IMR-90 (cell line): ENCODE data around the gene MPC2. TPM values are rescaled to one million over a fixed set of nuclear protein-coding genes. Genes with fewer than 3 reads are reported as not detected.

Experiments
- ATAC-seq: fragments of 200-7000 bp; cut with Tn5 transposase; 2 replicates; pipeline ENCODE4 v1.9.1; 2020; ENCODE audit warnings: low read depth, mild to moderate bottlenecking, moderate library complexity
- BruUV-seq: library from RNA; stranded (reverse); fragments of 400-500 nt; replicated peaks from 2 replicates; lab custom pipeline; 2021; lab: Mats Ljungman, UMichigan
- CTCF ChIA-PET: fragments of 300-600 bp; formaldehyde crosslinking; extraction: SDS; loops from one replicate; lab custom pipeline; 2021; ENCODE audit warnings: antibody characterized with exemption; lab: Yijun Ruan, JAX
- POLR2A ChIA-PET: fragments of 300-600 bp; sonication (Branson Sonifier 250); formaldehyde crosslinking; loops from one replicate; lab custom pipeline; 2022; ENCODE audit warnings: antibody characterized with exemption; ENCODE audit not compliant: unreplicated experiment; lab: Charles Lee
- DNase-seq: peaks from one replicate; pipeline ENCODE4 v3.0.0; 2013
- H2AFZ ChIP-seq: replicated peaks from 2 replicates; pipeline ENCODE3; 2013; ENCODE audit warnings: low read length, mild to moderate bottlenecking; ENCODE audit not compliant: poor library complexity
- H2AK5ac ChIP-seq: 2 replicates; pipeline ENCODE4 v1.6.1; 2013; ENCODE audit warnings: low read depth, low read length, inconsistent platforms
- H2AK9ac ChIP-seq: replicated peaks from 2 replicates; pipeline ENCODE3; 2013; ENCODE audit warnings: mild to moderate bottlenecking, low read depth, low read length, moderate library complexity; ENCODE audit not compliant: poor library complexity
- H2BK120ac ChIP-seq: 2 replicates; pipeline ENCODE4 v1.6.1; 2013; ENCODE audit warnings: low read depth, low read length, inconsistent platforms
- H2BK15ac ChIP-seq: 3 replicates; pipeline ENCODE4 v1.6.1; 2013; ENCODE audit warnings: low read depth, low read length, inconsistent platforms
- H2BK20ac ChIP-seq: 2 replicates; pipeline ENCODE4 v1.6.1; 2013; ENCODE audit warnings: low read depth, mild to moderate bottlenecking, inconsistent platforms, low read length, moderate library complexity
- H2BK5ac ChIP-seq: 2 replicates; pipeline ENCODE4 v1.6.1; 2013; ENCODE audit warnings: mild to moderate bottlenecking, low read depth, low read length, inconsistent platforms; ENCODE audit not compliant: poor library complexity, severe bottlenecking
- H3K14ac ChIP-seq: replicated peaks from 2 replicates; pipeline ENCODE4 v1.6.1; 2013; ENCODE audit warnings: low read depth, low read length, inconsistent platforms
- H3K18ac ChIP-seq: 2 replicates; pipeline ENCODE4 v1.6.1; 2013; ENCODE audit warnings: low read depth, low read length, control low read depth
- H3K23ac ChIP-seq: 2 replicates; pipeline ENCODE4 v1.6.1; 2013; ENCODE audit warnings: low read depth, low read length, inconsistent platforms
- H3K27ac ChIP-seq: 2 replicates; pipeline ENCODE4 v1.5.1; 2013; ENCODE audit warnings: mild to moderate bottlenecking, control low read depth, low read length; ENCODE audit not compliant: insufficient read depth
- H3K27me3 ChIP-seq: 2 replicates; pipeline ENCODE4 v1.6.1; 2013; ENCODE audit warnings: low read length; ENCODE audit not compliant: control insufficient read depth, insufficient read depth
- H3K36me3 ChIP-seq: 2 replicates; pipeline ENCODE4 v1.6.1; 2013; ENCODE audit warnings: low read length, mixed read lengths; ENCODE audit not compliant: control insufficient read depth, insufficient read depth
- H3K4ac ChIP-seq: 2 replicates; pipeline ENCODE4 v1.6.1; 2013; ENCODE audit warnings: low read depth, low read length, inconsistent platforms
- H3K4me1 ChIP-seq: 2 replicates; pipeline ENCODE4 v1.6.1; 2013; ENCODE audit warnings: low read length, mixed read lengths; ENCODE audit not compliant: control insufficient read depth, insufficient read depth
- H3K4me2 ChIP-seq: 2 replicates; pipeline ENCODE4 v1.6.1; 2013; ENCODE audit warnings: low read depth, mild to moderate bottlenecking, control low read depth, low read length, moderate library complexity
- H3K4me3 ChIP-seq: 2 replicates; pipeline ENCODE4 v1.5.1; 2013; ENCODE audit warnings: low read depth, mild to moderate bottlenecking, control low read depth, low read length, moderate library complexity; ENCODE audit not compliant: insufficient read depth
- H3K56ac ChIP-seq: 2 replicates; pipeline ENCODE4 v1.6.1; 2013; ENCODE audit warnings: low read length, inconsistent platforms; ENCODE audit not compliant: insufficient read depth; ENCODE audit errors: extremely low read depth
- H3K79me1 ChIP-seq, 2 experiments: 2 replicates each; pipeline ENCODE4 v1.6.1; 2013; ENCODE audit warnings: low read length in 2 of 2, inconsistent platforms in 1 of 2, low read depth in 1 of 2
- H3K9ac ChIP-seq: 2 replicates; pipeline ENCODE4 v1.6.1; 2013; ENCODE audit warnings: low read depth, low read length, control low read depth
- H3K9me1 ChIP-seq: 2 replicates; pipeline ENCODE4 v1.6.1; 2013; ENCODE audit warnings: low read length, inconsistent platforms; ENCODE audit not compliant: insufficient read depth
- H3K9me3 ChIP-seq: 2 replicates; pipeline ENCODE4 v1.6.1; 2013; ENCODE audit warnings: low read length; ENCODE audit not compliant: control insufficient read depth, insufficient read depth
- H4K20me1 ChIP-seq: 2 replicates; pipeline ENCODE4 v1.6.1; 2013; ENCODE audit warnings: low read length, inconsistent platforms; ENCODE audit not compliant: insufficient read depth
- H4K5ac ChIP-seq: 2 replicates; pipeline ENCODE4 v1.6.1; 2013; ENCODE audit warnings: mild to moderate bottlenecking, low read depth, low read length, control low read depth
- H4K8ac ChIP-seq, 2 experiments: 2 replicates each; pipeline ENCODE4 v1.6.1; 2013; ENCODE audit warnings: low read depth in 2 of 2, low read length in 2 of 2, control low read depth in 1 of 2, inconsistent platforms in 1 of 2
- H4K91ac ChIP-seq: 2 replicates; pipeline ENCODE4 v1.6.1; 2013; ENCODE audit warnings: low read depth, low read length, inconsistent platforms; ENCODE audit not compliant: insufficient read depth
- BHLHE40 ChIP-seq: fragments of 150-350 bp; IDR thresholded peaks from 2 replicates; pipeline ENCODE4 v1.6.1; 2016; ENCODE audit warnings: mild to moderate bottlenecking, low read depth, low read length
- CTCF ChIP-seq: conservative IDR thresholded peaks from 2 replicates; pipeline ENCODE4 v1.5.1; 2012; ENCODE audit warnings: mild to moderate bottlenecking, low read depth, low read length, improper control_type of control experiment
- MAFK ChIP-seq: IDR thresholded peaks from 2 replicates; pipeline ENCODE4 v1.6.1; 2012; ENCODE audit warnings: low read depth, low read length, improper control_type of control experiment
- MXI1 ChIP-seq: IDR thresholded peaks from 2 replicates; pipeline ENCODE4 v1.6.1; 2012; ENCODE audit warnings: low read depth, mild to moderate bottlenecking, low read length, moderate library complexity, borderline replicate concordance
- RCOR1 ChIP-seq: IDR thresholded peaks from 2 replicates; pipeline ENCODE4 v1.6.1; 2012; ENCODE audit warnings: mild to moderate bottlenecking, low read length, improper control_type of control experiment; ENCODE audit not compliant: insufficient replicate concordance
- RFX5 ChIP-seq: IDR thresholded peaks from 2 replicates; pipeline ENCODE4 v1.8.0; 2012; ENCODE audit warnings: low read depth, mild to moderate bottlenecking, low read length, moderate library complexity
- SMC3 ChIP-seq: fragments of 150-350 bp; IDR thresholded peaks from 2 replicates; pipeline ENCODE4 v1.6.1; 2016; ENCODE audit warnings: low read depth, mild to moderate bottlenecking, antibody characterized with exemption, low read length, moderate library complexity
- USF2 ChIP-seq: fragments of 150-350 bp; IDR thresholded peaks from 2 replicates; pipeline ENCODE4 v1.6.1; 2017; ENCODE audit warnings: mild to moderate bottlenecking, antibody characterized with exemption, low read length, low read depth
- WGBS, 2 experiments: methylation state at CpG; one replicate each; pipeline versions ENCODE4 v1.1.5 to v1.1.7; 2013; ENCODE audit warnings: missing lambda C conversion rate in 2 of 2; ENCODE audit not compliant: insufficient read length in 1 of 2; ENCODE audit errors: extremely low coverage in 2 of 2; 5-methylcytosine and 5-hydroxymethylcytosine counted together
- dilution Hi-C: fragments of 300-500 bp; cut with HindIII; formaldehyde crosslinking; loops from one replicate; pipeline ENCODE4 v1.14.3; 2018; ENCODE audit warnings: low sequenced_read_pairs; ENCODE audit not compliant: unreplicated experiment
- in situ Hi-C: fragments of 300-500 bp; cut with MboI; formaldehyde crosslinking; loops from 3 replicates; pipeline ENCODE4 v1.14.3; 2019; ENCODE audit warnings: low sequenced_read_pairs, inconsistent platforms, mixed read lengths
- intact Hi-C: fragments of 100-400 bp; cut with micrococcal nuclease; formaldehyde crosslinking; loops from 2 replicates; pipeline ENCODE4 v1.10.0; 2022
- polyA plus RNA-seq, 3 experiments: library from polyadenylated mRNA; depleted of rRNA; stranded (reverse); fragments of >200 nt; gene quantifications; 2 replicates each; pipeline ENCODE4 v1.2.3, GENCODE V29; 2012; ENCODE audit warnings: low replicate concordance in 1 of 3
- total RNA-seq: library from RNA; depleted of rRNA; stranded (reverse); fragments of >200 nt; gene quantifications from 2 replicates; pipeline ENCODE4 v1.2.3, GENCODE V29; 2012

Gene MPC2
- total and polyA plus RNA-seq, 2 of the 4 experiments (the other 2 are of a cell fraction) = 35.0 to 42.9 TPM

- intact Hi-C loops = no loop called here
- Histone ChIP-seq H4K8ac (no peak overlapping the region), H3K27ac (no peak overlapping the region), H2BK120ac (no peak overlapping the region), H2BK5ac (no peak overlapping the region), H4K20me1 (no peaks in the 10 kb centered on the region), H3K4ac (no peak overlapping the region), H3K79me1 (no peaks in the 10 kb centered on the region), H2AFZ (no peak overlapping the region), H2AK5ac (no peak overlapping the region), H3K9me3 (no peaks in the 10 kb centered on the region), H3K56ac (no peak overlapping the region), H4K91ac (no peak overlapping the region), H2AK9ac (no peak overlapping the region), H3K23ac (no peak overlapping the region), H2BK20ac (no peak overlapping the region), H4K5ac (no peak overlapping the region), H3K18ac (no peak overlapping the region), H3K36me3 (no peaks in the 10 kb centered on the region), H3K4me2 (no peak overlapping the region), H3K4me1 (peaks cover 11% of the 10 kb centered on the region), H2BK15ac (no peak overlapping the region), H3K9me1 (peaks cover 3% of the 10 kb centered on the region), H3K27me3 (no peaks in the 10 kb centered on the region), H3K9ac (no peak overlapping the region), H3K14ac (no peak overlapping the region), H3K4me3 (no peak overlapping the region)
- in situ Hi-C loops = no loop called here
- CTCF ChIA-PET = no interaction called here
- no peak for TF ChIP-seq USF2
- no peak for TF ChIP-seq RCOR1
- TF ChIP-seq CTCF = no peak
- TF ChIP-seq MXI1 = no peak
- TF ChIP-seq RFX5 = no peak
- TF ChIP-seq MAFK = no peak
- no peak for TF ChIP-seq BHLHE40
- no peak for TF ChIP-seq SMC3
- POLR2A ChIA-PET = no interaction called here
- no CpG with 5 or more reads among the region's 3 CpGs for WGBS, 2 experiments
- ATAC-seq (no peak), DNase-seq (no peak)
- no TSS peak for BruUV-seq
- dilution Hi-C loops = no loop called here
These were observed 60.2 kb downstream of the MPC2 start for GRCh38 chr1:167876597-167877175.
